Panc1 (cell line): Measurements from ENCODE around the gene TMEM184C.

ENCODE experiments used
- CTCF ChIP-seq: fragments of 450-650 bp; IDR thresholded peaks from 2 replicates; pipeline ENCODE4 v1.5.1; 2017; ENCODE audit warnings: mild to moderate bottlenecking
- POLR2AphosphoS5 ChIP-seq: IDR thresholded peaks from 2 replicates; pipeline ENCODE4 v1.6.1; 2012; ENCODE audit warnings: mild to moderate bottlenecking, low read depth, low read length, moderate library complexity
- SIN3A ChIP-seq: IDR thresholded peaks from 2 replicates; pipeline ENCODE4 v1.6.1; 2012; ENCODE audit warnings: low read depth, mild to moderate bottlenecking, low read length, moderate library complexity, borderline replicate concordance; ENCODE audit not compliant: insufficient read depth
- TF ChIP-seq, protein P1 (sequence below), 2 experiments: IDR thresholded peaks; 2 replicates each; pipeline ENCODE4 v1.6.1; 2011 to 2012; ENCODE audit warnings: low read depth in 2 of 2, control low read depth in 1 of 2, low read length in 1 of 2, mild to moderate bottlenecking in 1 of 2, moderate library complexity in 1 of 2; ENCODE audit not compliant: insufficient read depth in 1 of 2

- TF ChIP-seq, protein P1, sequence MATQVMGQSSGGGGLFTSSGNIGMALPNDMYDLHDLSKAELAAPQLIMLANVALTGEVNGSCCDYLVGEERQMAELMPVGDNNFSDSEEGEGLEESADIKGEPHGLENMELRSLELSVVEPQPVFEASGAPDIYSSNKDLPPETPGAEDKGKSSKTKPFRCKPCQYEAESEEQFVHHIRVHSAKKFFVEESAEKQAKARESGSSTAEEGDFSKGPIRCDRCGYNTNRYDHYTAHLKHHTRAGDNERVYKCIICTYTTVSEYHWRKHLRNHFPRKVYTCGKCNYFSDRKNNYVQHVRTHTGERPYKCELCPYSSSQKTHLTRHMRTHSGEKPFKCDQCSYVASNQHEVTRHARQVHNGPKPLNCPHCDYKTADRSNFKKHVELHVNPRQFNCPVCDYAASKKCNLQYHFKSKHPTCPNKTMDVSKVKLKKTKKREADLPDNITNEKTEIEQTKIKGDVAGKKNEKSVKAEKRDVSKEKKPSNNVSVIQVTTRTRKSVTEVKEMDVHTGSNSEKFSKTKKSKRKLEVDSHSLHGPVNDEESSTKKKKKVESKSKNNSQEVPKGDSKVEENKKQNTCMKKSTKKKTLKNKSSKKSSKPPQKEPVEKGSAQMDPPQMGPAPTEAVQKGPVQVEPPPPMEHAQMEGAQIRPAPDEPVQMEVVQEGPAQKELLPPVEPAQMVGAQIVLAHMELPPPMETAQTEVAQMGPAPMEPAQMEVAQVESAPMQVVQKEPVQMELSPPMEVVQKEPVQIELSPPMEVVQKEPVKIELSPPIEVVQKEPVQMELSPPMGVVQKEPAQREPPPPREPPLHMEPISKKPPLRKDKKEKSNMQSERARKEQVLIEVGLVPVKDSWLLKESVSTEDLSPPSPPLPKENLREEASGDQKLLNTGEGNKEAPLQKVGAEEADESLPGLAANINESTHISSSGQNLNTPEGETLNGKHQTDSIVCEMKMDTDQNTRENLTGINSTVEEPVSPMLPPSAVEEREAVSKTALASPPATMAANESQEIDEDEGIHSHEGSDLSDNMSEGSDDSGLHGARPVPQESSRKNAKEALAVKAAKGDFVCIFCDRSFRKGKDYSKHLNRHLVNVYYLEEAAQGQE (IDR thresholded peaks at IDR 0.05; ENCODE audit: insufficient read depth in 1 of 2, low read depth in 2 of 2, low read length in 1 of 2) = no peak
- TF ChIP-seq CTCF = no peak
- no peak for TF ChIP-seq SIN3A
- TF ChIP-seq POLR2AphosphoS5 = no peak
Observed at GRCh38 chr4:147583876-147584275, 33.3 kb upstream of the TMEM184C start.
